GM13977 (cell line): Measurements from ENCODE around the gene GNAL.

ENCODE experiments used
- DNase-seq: peaks from one replicate; pipeline ENCODE4 v3.0.0; 2012; ENCODE audit warnings: low spot score
- in situ Hi-C: fragments of 300-500 bp; cut with MboI; formaldehyde crosslinking; loops from one replicate; pipeline ENCODE4 v1.12.0; 2022; ENCODE audit warnings: low sequenced_read_pairs, low pct_unique_long_range_greater_than_20kb, mixed read lengths, inconsistent platforms; ENCODE audit not compliant: unreplicated experiment
- TF ChIP-seq, protein P1 (sequence below): IDR thresholded peaks from 2 replicates; pipeline ENCODE4 v1.5.1; 2012; ENCODE audit warnings: mild to moderate bottlenecking, control low read depth; ENCODE audit not compliant: insufficient read depth; ENCODE audit errors: extremely low read depth, missing control alignments

The GNAL gene

DNA sequence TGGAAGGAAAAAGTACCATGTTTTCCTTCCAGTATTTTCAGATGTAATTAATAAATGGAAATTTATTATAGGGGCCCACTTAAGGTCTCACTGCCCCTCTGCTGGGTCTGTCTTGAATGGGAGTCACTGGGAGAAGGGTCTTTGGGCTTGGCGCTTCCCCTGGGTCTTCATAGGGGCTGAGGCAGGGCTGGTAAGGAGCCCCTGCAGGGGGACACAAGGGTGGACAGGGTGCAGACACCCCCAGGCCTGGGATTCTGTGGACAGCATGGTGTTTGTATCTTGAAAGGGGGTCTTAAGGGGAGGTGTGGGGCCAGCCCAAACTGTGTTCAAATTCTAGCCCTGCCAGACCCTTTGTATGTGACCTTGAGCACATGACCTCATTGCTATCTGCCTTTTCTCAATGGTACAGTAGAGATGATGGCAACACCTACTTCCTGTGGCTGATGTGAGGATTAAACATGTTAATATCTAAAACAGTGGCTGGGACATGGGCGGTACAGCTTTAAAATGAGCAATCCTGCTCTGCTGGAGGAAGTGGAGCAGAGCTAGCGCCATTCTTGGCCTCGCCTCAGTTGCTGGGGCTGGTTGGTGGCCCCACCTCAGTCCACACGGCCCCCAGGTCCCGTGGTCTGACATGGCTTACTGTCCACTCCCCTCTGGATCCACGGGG lies 71.6 kb downstream of the GNAL start:
- in situ Hi-C loops, result no loop called here
- TF ChIP-seq, protein P1, sequence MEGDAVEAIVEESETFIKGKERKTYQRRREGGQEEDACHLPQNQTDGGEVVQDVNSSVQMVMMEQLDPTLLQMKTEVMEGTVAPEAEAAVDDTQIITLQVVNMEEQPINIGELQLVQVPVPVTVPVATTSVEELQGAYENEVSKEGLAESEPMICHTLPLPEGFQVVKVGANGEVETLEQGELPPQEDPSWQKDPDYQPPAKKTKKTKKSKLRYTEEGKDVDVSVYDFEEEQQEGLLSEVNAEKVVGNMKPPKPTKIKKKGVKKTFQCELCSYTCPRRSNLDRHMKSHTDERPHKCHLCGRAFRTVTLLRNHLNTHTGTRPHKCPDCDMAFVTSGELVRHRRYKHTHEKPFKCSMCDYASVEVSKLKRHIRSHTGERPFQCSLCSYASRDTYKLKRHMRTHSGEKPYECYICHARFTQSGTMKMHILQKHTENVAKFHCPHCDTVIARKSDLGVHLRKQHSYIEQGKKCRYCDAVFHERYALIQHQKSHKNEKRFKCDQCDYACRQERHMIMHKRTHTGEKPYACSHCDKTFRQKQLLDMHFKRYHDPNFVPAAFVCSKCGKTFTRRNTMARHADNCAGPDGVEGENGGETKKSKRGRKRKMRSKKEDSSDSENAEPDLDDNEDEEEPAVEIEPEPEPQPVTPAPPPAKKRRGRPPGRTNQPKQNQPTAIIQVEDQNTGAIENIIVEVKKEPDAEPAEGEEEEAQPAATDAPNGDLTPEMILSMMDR, result no peak
- no peak for DNase-seq

DNA sequence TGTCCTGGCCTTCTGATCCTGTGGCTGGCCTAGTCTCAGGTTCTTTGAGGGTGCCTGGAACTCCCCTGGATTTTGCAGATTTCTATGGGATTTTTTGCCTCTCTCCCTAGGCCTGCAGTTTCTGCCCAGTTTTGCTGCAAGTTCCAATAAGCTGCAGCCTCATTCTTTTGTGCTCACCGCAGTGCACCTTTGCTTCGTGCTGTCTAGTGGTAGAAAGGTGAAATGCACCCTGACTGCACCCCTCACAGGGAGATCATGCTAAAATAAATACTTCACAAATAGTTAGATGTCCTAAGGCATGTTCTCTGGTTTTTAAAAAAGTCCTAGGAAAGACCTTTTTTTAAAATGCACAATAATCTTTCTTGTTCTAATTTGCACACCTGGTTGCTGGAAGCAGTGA lies 72.5 kb downstream of the GNAL start:
- TF ChIP-seq, protein P1, result no peak
- in situ Hi-C loops, result no loop called here
- no peak for DNase-seq

DNA sequence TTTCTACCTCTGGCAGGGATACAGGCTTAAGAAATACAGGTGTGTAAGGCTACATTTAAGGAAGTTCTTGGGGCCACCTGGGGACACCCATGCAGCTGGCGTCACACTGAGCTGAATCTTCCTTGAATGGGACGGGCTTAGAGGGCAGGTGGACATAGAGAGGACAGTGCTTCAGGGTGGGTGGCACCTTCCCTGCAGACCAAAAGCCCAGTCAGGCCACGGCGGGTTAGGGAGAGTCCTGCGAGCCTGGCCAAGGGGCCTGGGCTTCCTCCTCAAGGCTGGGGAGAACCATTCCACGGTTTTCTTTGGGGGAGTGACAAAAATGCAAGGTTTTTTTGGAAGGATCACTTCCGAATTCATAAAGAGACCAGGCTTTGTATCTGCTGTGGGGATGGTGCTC lies 73.4 kb downstream of the GNAL start:
- in situ Hi-C loops, result no loop called here
- DNase-seq, result no peak
- TF ChIP-seq, protein P1, result no peak

DNA sequence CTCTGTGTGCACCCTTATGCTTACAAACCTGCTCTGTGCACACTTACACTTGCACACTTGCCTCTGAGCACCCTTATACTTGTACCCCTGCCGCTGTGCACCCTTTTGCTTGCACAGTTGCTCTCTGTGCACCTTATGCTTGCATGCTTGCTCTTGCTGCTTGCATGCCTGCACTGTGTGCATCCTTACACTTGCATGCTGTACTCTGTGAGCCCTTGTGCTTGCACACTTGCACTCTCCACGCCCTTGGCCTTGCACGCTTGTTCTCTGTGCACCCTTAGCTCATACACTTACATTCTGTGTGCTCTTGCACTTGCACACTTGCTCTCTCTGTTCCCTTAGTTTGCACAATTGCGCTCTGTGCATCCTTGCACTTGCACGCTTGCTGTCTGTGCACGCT lies 78.3 kb downstream of the GNAL start:
- DNase-seq, result no peak
- TF ChIP-seq, protein P1, result no peak
- in situ Hi-C loops, result no loop called here

DNA sequence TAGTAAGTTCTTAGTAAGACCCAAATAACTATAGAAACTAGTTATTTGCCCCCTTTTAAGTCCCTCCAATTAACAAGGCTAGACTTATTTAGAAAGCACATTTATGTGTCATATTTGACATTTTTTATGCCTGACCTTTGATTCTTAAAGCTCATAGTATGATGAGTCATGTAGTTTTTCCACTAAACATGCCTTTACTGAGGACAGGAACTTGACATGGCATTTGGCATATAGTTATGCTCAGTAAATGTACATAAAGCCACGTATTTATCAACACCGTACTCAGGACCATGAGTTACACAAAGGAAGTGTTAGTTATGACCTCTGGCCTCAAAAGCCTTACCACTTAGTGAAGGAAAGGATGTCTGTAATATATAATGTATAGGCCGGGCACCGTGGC lies 78.9 kb downstream of the GNAL start:
- in situ Hi-C loops, result no loop called here
- no peak for DNase-seq
- TF ChIP-seq, protein P1, result no peak

DNA sequence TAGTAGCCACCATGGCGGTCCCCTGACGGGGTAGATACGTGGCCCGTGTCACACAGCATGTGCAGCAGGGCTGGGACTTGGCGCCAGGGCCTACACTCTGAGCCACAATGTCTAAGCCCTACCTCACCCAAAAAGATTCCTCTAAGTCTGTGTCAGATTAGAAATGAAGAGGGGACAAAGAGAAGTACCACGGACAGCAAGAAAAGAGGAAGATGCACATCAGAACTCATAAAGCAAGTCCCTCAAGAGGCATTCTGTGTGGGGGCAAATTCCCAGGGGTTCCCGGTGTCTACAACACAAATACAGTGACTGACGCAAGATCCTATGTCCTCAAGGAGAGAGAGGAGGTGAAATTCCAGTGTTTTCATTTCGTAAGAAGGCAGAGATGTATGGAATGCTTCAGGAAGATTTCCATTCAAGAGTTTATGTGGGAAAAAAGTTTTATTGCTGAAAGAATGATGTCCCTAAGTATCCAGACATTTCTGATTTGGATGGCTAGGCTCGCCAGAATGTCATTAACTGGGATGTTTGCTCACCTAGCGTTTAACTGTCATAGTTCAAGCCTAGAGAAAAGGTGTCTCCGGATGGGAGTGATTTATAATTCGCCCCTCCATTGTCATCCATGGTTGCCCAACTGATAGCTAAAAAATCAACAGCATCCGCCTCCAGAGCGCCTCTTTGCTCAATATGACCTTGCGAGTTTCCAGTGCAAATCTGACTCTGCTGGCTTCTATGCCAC lies 86.5 kb downstream of the GNAL start:
- TF ChIP-seq, protein P1, result no peak

More for the DNA sequence above, 86.5 kb downstream of the GNAL start:
- DNase-seq, result no peak
- in situ Hi-C loops, result loop anchor here (25.0 kb wide), 1 partner anchor 112 kb away; no protein-coding TSS in a partner anchor
